GM12801 (cell line): ENCODE measurements around the gene LIN7A.

ENCODE experiments used
- CTCF ChIP-seq: IDR thresholded peaks from one replicate; pipeline ENCODE4 v1.5.1; 2011; ENCODE audit warnings: control low read depth; ENCODE audit not compliant: insufficient read length; ENCODE audit errors: extremely low read depth

The LIN7A gene

GRCh38 chr12:80924437-80924836 is 13.3 kb downstream of the LIN7A start:
- no peak for TF ChIP-seq CTCF

GRCh38 chr12:80920006-80920405 is 17.7 kb downstream of the LIN7A start:
- TF ChIP-seq CTCF: no peak

GRCh38 chr12:80917651-80918050 is 20.1 kb downstream of the LIN7A start:
- TF ChIP-seq CTCF: no peak

- no peak for TF ChIP-seq CTCF
Observed at GRCh38 chr12:80912901-80913770, 24.6 kb downstream of the LIN7A start.

- TF ChIP-seq CTCF: no peak
Observed at GRCh38 chr12:80909370-80909769, 28.4 kb downstream of the LIN7A start.

- no peak for TF ChIP-seq CTCF
Observed at GRCh38 chr12:80902711-80903110, 35.0 kb downstream of the LIN7A start.

GRCh38 chr12:80901661-80902060 is 36.1 kb downstream of the LIN7A start:
- TF ChIP-seq CTCF: no peak
